Breast epithelium (tissue), 4 donors: ENCODE measurements around the gene ERBIN. TPM values are rescaled to one million over a fixed set of nuclear protein-coding genes. Genes with fewer than 3 reads are reported as not detected.

ENCODE experiments used
- DNase-seq, 2 donors: peaks; one replicate each; pipeline ENCODE4 v3.0.0-alpha.2; 2019; ENCODE audit warnings: low spot score in 2 of 2
- H3K27ac ChIP-seq, 2 donors: fragments of 200-600 bp; sonication (generic) in 1 of 2; one replicate each; pipeline ENCODE4 v1.5.1; 2016 to 2019; ENCODE audit warnings: mild to moderate bottlenecking in 1 of 2
- H3K27me3 ChIP-seq, 2 donors: fragments of 200-600 bp; sonication (generic) in 1 of 2; one replicate each; pipeline versions ENCODE4 v1.5.1 to v1.6.0; 2017 to 2019; ENCODE audit warnings: control low read depth in 1 of 2, mild to moderate bottlenecking in 1 of 2
- H3K36me3 ChIP-seq: fragments of 200-600 bp; one replicate; pipeline ENCODE4 v1.5.1; 2019
- H3K4me1 ChIP-seq, 2 donors: fragments of 200-600 bp; sonication (generic); one replicate each; pipeline ENCODE4 v1.5.1; 2016 to 2019; ENCODE audit warnings: control low read depth in 1 of 2
- H3K4me3 ChIP-seq, 3 donors: fragments of 200-600 bp; sonication (generic); 1 replicate in 2 of 3; 2 replicates in 1 of 3; pipeline ENCODE4 v1.5.1; 2016 to 2019; ENCODE audit warnings: mild to moderate bottlenecking in 3 of 3, moderate library complexity in 2 of 3
- H3K9me3 ChIP-seq, 2 donors: fragments of 200-600 bp; sonication (generic) in 1 of 2; one replicate each; pipeline ENCODE4 v1.5.1; 2016 to 2019; ENCODE audit warnings: control low read depth in 1 of 2
- POLR2A ChIP-seq: fragments of 450-650 bp; IDR thresholded peaks from one replicate; pipeline ENCODE4 v1.6.1; 2016; ENCODE audit warnings: antibody characterized with exemption, mild to moderate bottlenecking, moderate library complexity
- POLR2AphosphoS5 ChIP-seq, 3 donors: sonication (generic); formaldehyde crosslinking; IDR thresholded peaks; one replicate each; pipeline ENCODE4 v1.6.1; 2017; ENCODE audit warnings: antibody characterized with exemption in 3 of 3
- intact Hi-C: fragments of 100-400 bp; cut with DNase I; formaldehyde crosslinking; loops from one replicate; pipeline ENCODE4 v1.15.1; 2023; ENCODE audit warnings: low total_unique reads
- total RNA-seq, 3 donors: library from RNA; depleted of rRNA; stranded (reverse); fragments of >200 nt; gene quantifications; one replicate each; pipeline ENCODE4 v1.1.0, GENCODE V29; 2016
- TF ChIP-seq, protein P1 (sequence below), 3 donors: fragments of 450-650 bp; IDR thresholded peaks; one replicate each; pipeline ENCODE4 v1.5.1; 2016 to 2017; ENCODE audit warnings: antibody characterized with exemption in 3 of 3, mild to moderate bottlenecking in 3 of 3, moderate library complexity in 3 of 3

The ERBIN gene
- total RNA-seq, 3 donors from 2014 or later = 63.5 to 131 (median 97.7) TPM

- Histone ChIP-seq H3K36me3 (no peaks in the 10 kb centered on the region), H3K27ac (no peak overlapping the region), H3K27me3 (no peaks in the 10 kb centered on the region), H3K4me1 (no peaks in the 10 kb centered on the region), H3K9me3 (no peaks in the 10 kb centered on the region), H3K4me3 (no peak overlapping the region)
- intact Hi-C loops = no loop called here
- no peak for DNase-seq
- TF ChIP-seq, protein P1, sequence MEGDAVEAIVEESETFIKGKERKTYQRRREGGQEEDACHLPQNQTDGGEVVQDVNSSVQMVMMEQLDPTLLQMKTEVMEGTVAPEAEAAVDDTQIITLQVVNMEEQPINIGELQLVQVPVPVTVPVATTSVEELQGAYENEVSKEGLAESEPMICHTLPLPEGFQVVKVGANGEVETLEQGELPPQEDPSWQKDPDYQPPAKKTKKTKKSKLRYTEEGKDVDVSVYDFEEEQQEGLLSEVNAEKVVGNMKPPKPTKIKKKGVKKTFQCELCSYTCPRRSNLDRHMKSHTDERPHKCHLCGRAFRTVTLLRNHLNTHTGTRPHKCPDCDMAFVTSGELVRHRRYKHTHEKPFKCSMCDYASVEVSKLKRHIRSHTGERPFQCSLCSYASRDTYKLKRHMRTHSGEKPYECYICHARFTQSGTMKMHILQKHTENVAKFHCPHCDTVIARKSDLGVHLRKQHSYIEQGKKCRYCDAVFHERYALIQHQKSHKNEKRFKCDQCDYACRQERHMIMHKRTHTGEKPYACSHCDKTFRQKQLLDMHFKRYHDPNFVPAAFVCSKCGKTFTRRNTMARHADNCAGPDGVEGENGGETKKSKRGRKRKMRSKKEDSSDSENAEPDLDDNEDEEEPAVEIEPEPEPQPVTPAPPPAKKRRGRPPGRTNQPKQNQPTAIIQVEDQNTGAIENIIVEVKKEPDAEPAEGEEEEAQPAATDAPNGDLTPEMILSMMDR (IDR thresholded peaks at IDR 0.05) = no peak
These were observed 59.7 kb downstream of the ERBIN start for GRCh38 chr5:65986050-65986451.

- no peaks in the 10 kb centered on the region for H3K36me3 ChIP-seq
- DNase-seq = no peak
- TF ChIP-seq POLR2A = no peak
- TF ChIP-seq POLR2AphosphoS5 (IDR thresholded peaks at IDR 0.05) = no peak
- TF ChIP-seq, protein P1 (IDR thresholded peaks at IDR 0.05) = no peak
- intact Hi-C loops = no loop called here
- H3K27me3 ChIP-seq = no peaks in the 10 kb centered on the region
- H3K4me3 ChIP-seq = no peak overlapping the region
- no peaks in the 10 kb centered on the region for H3K9me3 ChIP-seq
- no peaks in the 10 kb centered on the region for H3K4me1 ChIP-seq
- H3K27ac ChIP-seq = no peak overlapping the region
These were observed 60.4 kb downstream of the ERBIN start for GRCh38 chr5:65986796-65987195.

- Histone ChIP-seq H3K27me3 (no peaks in the 10 kb centered on the region), H3K4me1 (no peaks in the 10 kb centered on the region), H3K27ac (no peak overlapping the region), H3K36me3 (no peaks in the 10 kb centered on the region), H3K4me3 (no peak overlapping the region), H3K9me3 (no peaks in the 10 kb centered on the region)
- no peak for TF ChIP-seq POLR2A
- TF ChIP-seq, protein P1 (IDR thresholded peaks at IDR 0.05) = no peak
- no peak for TF ChIP-seq POLR2AphosphoS5 (IDR thresholded peaks at IDR 0.05)
- intact Hi-C loops = no loop called here
- DNase-seq = no peak
These were observed 61.6 kb downstream of the ERBIN start for GRCh38 chr5:65987982-65988381.

- Histone ChIP-seq H3K27ac (no peak overlapping the region), H3K4me3 (no peak overlapping the region), H3K9me3 (no peaks in the 10 kb centered on the region), H3K27me3 (no peaks in the 10 kb centered on the region), H3K4me1 (no peaks in the 10 kb centered on the region), H3K36me3 (no peaks in the 10 kb centered on the region)
- DNase-seq = no peak
- intact Hi-C loops = no loop called here
- no peak for TF ChIP-seq POLR2A
These were observed 62.8 kb downstream of the ERBIN start for GRCh38 chr5:65989158-65989557.

DNA sequence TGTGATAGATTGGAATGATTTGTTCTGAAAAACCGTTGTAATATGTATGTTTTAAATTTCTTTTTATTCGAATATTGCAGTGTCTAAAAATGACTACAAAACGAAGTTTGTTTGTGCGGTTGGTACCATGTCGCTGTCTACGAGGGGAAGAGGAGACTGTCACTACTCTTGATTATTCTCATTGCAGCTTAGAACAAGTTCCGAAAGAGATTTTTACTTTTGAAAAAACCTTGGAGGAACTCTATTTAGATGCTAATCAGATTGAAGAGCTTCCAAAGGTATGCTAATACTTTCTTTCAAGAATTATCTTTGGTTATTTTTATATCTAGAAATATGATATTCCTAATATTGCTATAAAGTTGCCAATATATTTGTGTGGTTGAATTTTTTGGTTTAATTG is 66.3 kb downstream of the ERBIN start:
- no peaks in the 10 kb centered on the region for H3K9me3 ChIP-seq
- H3K36me3 ChIP-seq = no peaks in the 10 kb centered on the region
- DNase-seq = no peak
- intact Hi-C loops = no loop called here
- no peaks in the 10 kb centered on the region for H3K27me3 ChIP-seq
- no peak overlapping the region for H3K4me3 ChIP-seq
- TF ChIP-seq POLR2A (no peak), POLR2AphosphoS5 (IDR thresholded peaks at IDR 0.05) (no peak)
- TF ChIP-seq, protein P1 (IDR thresholded peaks at IDR 0.05) = no peak
- H3K4me1 ChIP-seq = no peaks in the 10 kb centered on the region
- no peak overlapping the region for H3K27ac ChIP-seq

GRCh38 chr5:65994117-65994786 is 67.9 kb downstream of the ERBIN start:
- Histone ChIP-seq H3K27me3 (no peaks in the 10 kb centered on the region), H3K4me3 (no peak overlapping the region), H3K36me3 (no peaks in the 10 kb centered on the region), H3K4me1 (no peaks in the 10 kb centered on the region), H3K9me3 (no peaks in the 10 kb centered on the region), H3K27ac (no peak overlapping the region)
- intact Hi-C loops = no loop called here
- no peak for DNase-seq
- TF ChIP-seq POLR2A (no peak), POLR2AphosphoS5 (IDR thresholded peaks at IDR 0.05) (no peak)
- TF ChIP-seq, protein P1 (IDR thresholded peaks at IDR 0.05) = no peak
